ENCODE measurements around the gene KCNK4. TPM values are rescaled to one million over a fixed set of nuclear protein-coding genes. Genes with fewer than 3 reads are reported as not detected.

The KCNK4 gene
- total RNA-seq, 1 donor from 2014 or later: 0.44 TPM

DNA sequence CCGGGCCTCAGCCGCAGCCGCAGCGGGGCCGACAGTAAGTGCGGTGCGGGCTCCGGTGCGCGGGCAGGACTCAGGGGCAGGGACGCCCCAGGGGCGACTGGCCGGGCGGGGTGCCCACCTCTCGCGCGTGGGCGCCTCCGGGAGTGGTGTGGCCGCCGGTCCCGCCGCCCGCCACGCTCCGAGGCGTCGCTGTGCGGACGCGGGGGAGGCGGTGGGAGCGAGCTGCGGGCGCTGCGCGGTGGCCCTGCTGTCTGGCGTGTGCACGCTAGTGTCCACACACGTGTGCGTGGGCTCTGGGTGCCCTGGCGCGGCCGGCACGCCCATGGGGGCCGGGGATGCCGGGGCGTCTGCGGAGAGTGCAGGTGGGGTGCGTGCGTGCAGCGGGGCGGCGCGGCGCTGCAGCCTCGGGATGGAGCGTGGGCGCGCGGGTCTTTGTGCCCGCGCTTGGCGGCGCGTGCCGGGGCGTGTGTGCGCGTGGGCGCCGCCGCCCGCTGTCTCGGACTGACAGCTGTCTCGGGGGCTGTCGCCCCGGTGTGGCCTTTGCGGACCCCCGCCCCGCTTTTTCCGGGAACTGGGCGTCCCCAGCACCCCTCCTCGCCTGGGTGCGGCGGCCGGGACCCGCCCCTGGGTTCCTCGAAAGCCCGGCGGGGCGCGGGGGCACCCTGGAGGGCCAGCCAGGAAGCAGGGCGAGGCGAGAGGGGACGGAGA, 804 bp downstream of the KCNK4 start:
- intact Hi-C loops (cut with micrococcal nuclease): no loop called here
- H3K9me3 Mint-ChIP-seq: no peaks in the 10 kb centered on the region
- H3K27ac Mint-ChIP-seq: no peak overlapping the region
- H3K4me3 Mint-ChIP-seq: peak overlapping the region; percentile 59
- peaks cover 7% of the 10 kb centered on the region for H3K4me1 Mint-ChIP-seq
- ChIA-PET POLR2A (interaction anchor here (0.5 to 1.5 kb wide), 2 partner anchors 50 to 65 kb away, joined by 3 read pairs; no protein-coding TSS in a partner anchor), CTCF (interaction anchor here (0.8 to 1.0 kb wide), 2 partner anchors 9 kb away, joined by 3 to 4 read pairs; partner anchors contain the start of gene CATSPERZ)
- peaks cover 40% of the 10 kb centered on the region for H3K27me3 Mint-ChIP-seq
- DNase-seq: no peak
- peak; percentile 55 for ATAC-seq (ENCODE audit: low read depth)
- no peaks in the 10 kb centered on the region for H3K36me3 Mint-ChIP-seq (ENCODE audit: low read depth)
- TF ChIP-seq, protein P1, sequence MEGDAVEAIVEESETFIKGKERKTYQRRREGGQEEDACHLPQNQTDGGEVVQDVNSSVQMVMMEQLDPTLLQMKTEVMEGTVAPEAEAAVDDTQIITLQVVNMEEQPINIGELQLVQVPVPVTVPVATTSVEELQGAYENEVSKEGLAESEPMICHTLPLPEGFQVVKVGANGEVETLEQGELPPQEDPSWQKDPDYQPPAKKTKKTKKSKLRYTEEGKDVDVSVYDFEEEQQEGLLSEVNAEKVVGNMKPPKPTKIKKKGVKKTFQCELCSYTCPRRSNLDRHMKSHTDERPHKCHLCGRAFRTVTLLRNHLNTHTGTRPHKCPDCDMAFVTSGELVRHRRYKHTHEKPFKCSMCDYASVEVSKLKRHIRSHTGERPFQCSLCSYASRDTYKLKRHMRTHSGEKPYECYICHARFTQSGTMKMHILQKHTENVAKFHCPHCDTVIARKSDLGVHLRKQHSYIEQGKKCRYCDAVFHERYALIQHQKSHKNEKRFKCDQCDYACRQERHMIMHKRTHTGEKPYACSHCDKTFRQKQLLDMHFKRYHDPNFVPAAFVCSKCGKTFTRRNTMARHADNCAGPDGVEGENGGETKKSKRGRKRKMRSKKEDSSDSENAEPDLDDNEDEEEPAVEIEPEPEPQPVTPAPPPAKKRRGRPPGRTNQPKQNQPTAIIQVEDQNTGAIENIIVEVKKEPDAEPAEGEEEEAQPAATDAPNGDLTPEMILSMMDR (IDR thresholded peaks at IDR 0.05): no peak

DNA sequence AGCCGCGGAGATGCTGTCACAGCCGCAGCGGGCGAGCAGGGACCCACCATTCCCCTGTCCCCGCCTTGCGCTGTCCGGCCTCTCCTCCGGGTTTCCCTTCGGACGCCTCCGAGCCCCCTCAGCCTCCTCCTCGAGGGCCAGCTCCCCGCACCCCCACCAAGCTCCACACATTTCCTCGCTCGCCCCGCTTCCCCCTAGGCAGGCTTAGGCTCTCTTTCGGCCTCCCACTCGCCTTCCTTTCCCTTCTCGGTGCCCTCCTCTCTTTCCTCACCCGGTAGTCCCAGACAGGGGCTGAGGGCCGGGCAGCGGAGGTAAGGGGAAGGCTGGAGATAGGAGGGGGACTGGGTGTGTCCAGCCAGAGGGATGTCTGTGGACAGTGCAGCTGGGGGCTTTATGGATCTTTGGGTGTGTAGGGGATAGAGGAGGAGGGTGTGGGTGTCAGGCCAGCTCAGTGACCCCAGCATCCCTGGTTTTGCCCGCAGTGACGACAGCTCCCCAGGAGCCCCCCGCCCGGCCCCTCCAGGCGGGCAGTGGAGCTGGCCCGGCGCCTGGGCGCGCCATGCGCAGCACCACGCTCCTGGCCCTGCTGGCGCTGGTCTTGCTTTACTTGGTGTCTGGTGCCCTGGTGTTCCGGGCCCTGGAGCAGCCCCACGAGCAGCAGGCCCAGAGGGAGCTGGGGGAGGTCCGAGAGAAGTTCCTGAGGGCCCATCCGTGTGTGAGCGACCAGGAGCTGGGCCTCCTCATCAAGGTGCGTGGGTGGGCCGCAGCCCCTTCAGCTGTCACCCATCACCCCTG, 1.6 kb downstream of the KCNK4 start:
- peak; percentile 34 for ATAC-seq (ENCODE audit: low read depth)
- ChIA-PET POLR2A (interaction anchor here (0.5 to 1.5 kb wide), 3 partner anchors 26 to 64 kb away, joined by 3 read pairs; no protein-coding TSS in a partner anchor), CTCF (interaction anchor here (0.8 to 2.3 kb wide), 4 partner anchors 8 to 88 kb away, joined by 3 to 7 read pairs (median 4); partner anchors contain the start of gene CATSPERZ)
- Mint-ChIP-seq H3K4me3 (peak overlapping the region; percentile 59), H3K27ac (no peak overlapping the region), H3K9me3 (no peaks in the 10 kb centered on the region), H3K36me3 (ENCODE audit: low read depth) (no peaks in the 10 kb centered on the region), H3K27me3 (peaks cover 47% of the 10 kb centered on the region), H3K4me1 (peaks cover 10% of the 10 kb centered on the region)
- no peak for DNase-seq
- TF ChIP-seq, protein P1 (IDR thresholded peaks at IDR 0.05): no peak
- intact Hi-C loops (cut with micrococcal nuclease): no loop called here

DNA sequence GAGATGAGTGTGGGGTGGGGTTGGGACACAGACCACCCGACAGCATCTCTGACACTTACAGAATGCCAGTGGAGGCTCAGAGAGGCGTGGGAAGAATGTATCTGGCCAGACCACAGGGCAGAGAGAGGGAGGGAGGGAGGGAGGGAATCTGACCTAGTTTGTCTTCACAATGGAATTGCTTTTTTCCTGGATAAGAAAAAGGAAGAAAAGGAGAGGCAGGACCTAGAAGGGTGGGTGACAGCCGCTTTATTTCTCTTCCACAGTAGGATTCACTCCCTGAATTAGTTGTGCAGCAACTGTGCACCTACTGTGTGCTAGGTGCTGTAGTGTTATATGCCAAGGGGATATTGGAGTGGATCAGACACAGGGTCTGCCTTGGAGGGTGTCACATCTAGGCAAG, 3.7 kb downstream of the KCNK4 start:
- no peak overlapping the region for H3K4me3 Mint-ChIP-seq
- ATAC-seq (ENCODE audit: low read depth): no peak

DNA sequence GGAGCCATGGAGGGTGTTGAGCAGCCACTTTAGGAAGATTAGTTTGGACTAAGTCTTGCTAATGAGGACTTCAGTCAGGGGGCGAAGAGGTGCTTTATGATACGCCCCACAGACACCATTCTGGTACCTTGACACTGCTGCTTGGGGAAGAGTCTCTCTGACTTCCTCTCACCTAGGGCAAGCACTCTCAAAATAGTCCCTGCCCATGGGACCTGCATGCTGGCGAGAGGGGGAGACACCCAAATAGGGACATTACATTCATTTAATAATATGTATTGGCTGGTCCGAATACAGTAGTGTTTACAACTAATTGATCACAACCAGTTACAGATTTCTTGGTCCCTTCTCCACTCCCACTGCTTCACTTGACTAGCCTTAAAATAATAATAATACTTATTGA, 4.7 kb downstream of the KCNK4 start:
- no peak overlapping the region for H3K27ac Mint-ChIP-seq
- DNase-seq: no peak
- no peak for ATAC-seq (ENCODE audit: low read depth)
- no peaks in the 10 kb centered on the region for H3K36me3 Mint-ChIP-seq (ENCODE audit: low read depth)
- TF ChIP-seq, protein P1 (IDR thresholded peaks at IDR 0.05): no peak
- H3K27me3 Mint-ChIP-seq: peaks cover 57% of the 10 kb centered on the region
- CTCF ChIA-PET: no interaction called here
- peaks cover 23% of the 10 kb centered on the region for H3K4me1 Mint-ChIP-seq
- POLR2A ChIA-PET: no interaction called here
- no peaks in the 10 kb centered on the region for H3K9me3 Mint-ChIP-seq
- intact Hi-C loops (cut with micrococcal nuclease): no loop called here
- no peak overlapping the region for H3K4me3 Mint-ChIP-seq

More for the DNA sequence above, 3.7 kb downstream of the KCNK4 start:
- Mint-ChIP-seq H3K4me1 (peaks cover 16% of the 10 kb centered on the region), H3K27me3 (peaks cover 57% of the 10 kb centered on the region), H3K36me3 (ENCODE audit: low read depth) (no peaks in the 10 kb centered on the region), H3K27ac (no peak overlapping the region), H3K9me3 (no peaks in the 10 kb centered on the region)
- POLR2A ChIA-PET: interaction anchor here (0.7 kb wide), 1 partner anchor 46 kb away, joined by 7 read pairs; no protein-coding TSS in a partner anchor
- intact Hi-C loops (cut with micrococcal nuclease): no loop called here
- DNase-seq: no peak
- CTCF ChIA-PET: interaction anchor here (2.3 kb wide), 1 partner anchor 90 kb away, joined by 7 read pairs; no protein-coding TSS in a partner anchor
- TF ChIP-seq, protein P1 (IDR thresholded peaks at IDR 0.05): no peak

DNA sequence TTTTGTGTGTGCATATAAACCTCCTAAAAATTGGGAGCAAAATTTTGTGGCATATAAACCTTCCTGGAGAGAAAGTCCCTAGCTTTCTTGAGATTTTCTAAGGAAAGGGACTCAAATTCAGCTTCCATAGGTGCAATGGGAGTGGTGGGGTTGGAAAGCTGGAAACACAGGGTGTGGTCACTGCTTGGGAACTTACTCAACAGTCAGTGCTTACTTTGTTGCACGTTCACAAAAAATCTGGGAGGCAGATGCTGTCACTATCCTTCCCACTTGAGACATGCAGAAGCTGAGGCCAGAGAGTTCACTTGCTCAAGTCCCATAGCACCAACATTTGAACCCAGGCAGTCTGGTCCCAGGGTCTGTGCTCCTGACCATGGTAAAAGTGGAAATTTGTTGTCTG, 5.1 kb downstream of the KCNK4 start:
- no peak for DNase-seq
- Mint-ChIP-seq H3K4me3 (no peak overlapping the region), H3K4me1 (peaks cover 25% of the 10 kb centered on the region), H3K36me3 (ENCODE audit: low read depth) (no peaks in the 10 kb centered on the region), H3K27ac (no peak overlapping the region), H3K9me3 (no peaks in the 10 kb centered on the region), H3K27me3 (peaks cover 58% of the 10 kb centered on the region)
- intact Hi-C loops (cut with micrococcal nuclease): no loop called here
- TF ChIP-seq, protein P1 (IDR thresholded peaks at IDR 0.05): no peak
- POLR2A ChIA-PET: no interaction called here
- CTCF ChIA-PET: no interaction called here
- ATAC-seq (ENCODE audit: low read depth): no peak
